GM18867 (cell line): Measurements from ENCODE around the gene TFCP2.

Source experiments
- ATAC-seq: cut with Tn5 transposase; IDR thresholded peaks from one replicate; pipeline ENCODE4 v1.9.1; 2021; ENCODE audit warnings: mild to moderate bottlenecking, moderate library complexity; ENCODE audit not compliant: unreplicated experiment

Gene TFCP2

GRCh38 chr12:51160814-51161459 lies 12.0 kb downstream of the TFCP2 start:
- no peak for ATAC-seq

DNA sequence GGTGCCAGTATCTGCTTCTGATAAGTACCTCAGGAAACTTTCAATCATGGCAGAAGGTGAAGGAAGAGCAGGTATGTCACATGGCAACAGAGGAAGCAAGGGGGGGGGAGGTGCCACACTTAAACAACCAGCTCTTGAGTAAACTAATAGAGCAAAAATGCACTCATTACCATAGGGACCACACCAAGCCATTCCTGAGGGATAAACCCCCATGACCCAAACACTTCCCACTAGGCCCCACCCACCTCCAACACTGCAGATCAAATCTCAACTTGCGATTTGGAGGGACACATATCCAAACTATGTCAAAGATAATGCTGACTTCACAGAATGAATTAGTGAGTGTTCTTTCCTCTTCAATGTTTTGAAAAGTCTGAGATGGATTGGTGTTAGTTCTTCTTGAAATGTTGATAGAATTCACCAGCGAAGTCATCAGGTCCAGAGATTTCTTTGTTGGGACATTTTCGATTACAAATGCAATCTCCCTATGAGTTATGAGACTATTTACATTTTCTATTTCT lies 16.6 kb downstream of the TFCP2 start:
- ATAC-seq = no peak

DNA sequence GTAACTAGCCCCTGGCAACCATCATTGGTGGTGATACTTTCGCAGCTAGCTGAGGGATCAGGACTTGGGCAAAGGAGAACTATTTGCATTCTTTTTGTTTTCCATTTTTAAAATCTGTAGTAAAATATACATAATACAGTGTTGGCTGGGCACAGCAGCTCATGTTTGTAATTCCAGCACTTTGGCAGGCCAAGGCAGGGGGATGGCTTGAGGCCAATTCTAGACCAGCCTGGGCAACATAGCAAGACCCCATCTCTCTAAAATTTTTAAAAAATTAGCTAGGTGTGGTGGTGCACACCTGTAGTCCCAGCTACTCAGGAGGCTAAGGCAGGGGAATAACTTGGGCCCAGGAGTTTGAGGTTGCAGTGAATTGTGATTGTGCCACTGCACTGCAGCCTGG lies 20.0 kb downstream of the TFCP2 start:
- no peak for ATAC-seq

GRCh38 chr12:51150777-51151176 lies 22.2 kb downstream of the TFCP2 start:
- no peak for ATAC-seq

GRCh38 chr12:51147309-51147708 lies 25.6 kb downstream of the TFCP2 start:
- no peak for ATAC-seq

- ATAC-seq = no peak
These were observed 33.6 kb downstream of the TFCP2 start for GRCh38 chr12:51139292-51139844.

GRCh38 chr12:51132693-51133092 lies 40.2 kb downstream of the TFCP2 start:
- no peak for ATAC-seq

DNA sequence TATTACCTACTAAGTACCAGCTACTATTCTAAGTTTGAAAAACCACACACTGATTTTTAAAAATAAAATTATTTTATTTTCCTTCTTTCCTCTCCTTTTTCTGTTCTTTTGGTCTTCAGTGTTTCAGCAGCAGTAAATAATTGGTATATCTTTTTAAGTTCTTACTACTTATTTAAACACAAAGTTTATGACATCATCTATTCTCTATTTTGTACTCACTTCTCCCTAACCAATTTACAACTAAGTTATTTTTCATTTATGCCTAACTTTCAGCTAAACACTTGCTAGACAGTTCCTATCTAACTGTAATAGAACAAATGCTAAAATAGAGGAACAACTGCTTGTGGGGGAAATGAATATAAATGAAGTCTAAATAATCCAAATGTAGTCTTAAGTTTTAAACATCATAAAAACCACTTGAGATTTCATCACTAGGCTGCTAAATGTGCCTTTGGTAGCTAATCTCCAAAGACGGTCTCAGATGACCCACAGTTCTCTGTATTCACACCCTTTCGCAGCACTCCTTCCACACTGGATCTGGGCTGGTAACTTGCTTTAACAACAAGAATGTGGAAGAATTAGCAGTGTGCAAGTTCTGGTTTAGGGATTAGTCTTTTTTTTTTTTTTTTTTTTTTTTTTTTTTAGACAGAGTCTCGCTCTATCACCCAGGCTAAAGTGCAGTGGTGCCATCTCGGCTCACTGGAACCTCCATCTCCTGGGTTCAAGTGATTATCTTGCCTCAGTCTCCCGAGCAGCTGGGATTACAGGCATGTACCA lies 41.0 kb downstream of the TFCP2 start:
- no peak for ATAC-seq

- no peak for ATAC-seq
These were observed 44.0 kb downstream of the TFCP2 start for GRCh38 chr12:51128919-51129318.

DNA sequence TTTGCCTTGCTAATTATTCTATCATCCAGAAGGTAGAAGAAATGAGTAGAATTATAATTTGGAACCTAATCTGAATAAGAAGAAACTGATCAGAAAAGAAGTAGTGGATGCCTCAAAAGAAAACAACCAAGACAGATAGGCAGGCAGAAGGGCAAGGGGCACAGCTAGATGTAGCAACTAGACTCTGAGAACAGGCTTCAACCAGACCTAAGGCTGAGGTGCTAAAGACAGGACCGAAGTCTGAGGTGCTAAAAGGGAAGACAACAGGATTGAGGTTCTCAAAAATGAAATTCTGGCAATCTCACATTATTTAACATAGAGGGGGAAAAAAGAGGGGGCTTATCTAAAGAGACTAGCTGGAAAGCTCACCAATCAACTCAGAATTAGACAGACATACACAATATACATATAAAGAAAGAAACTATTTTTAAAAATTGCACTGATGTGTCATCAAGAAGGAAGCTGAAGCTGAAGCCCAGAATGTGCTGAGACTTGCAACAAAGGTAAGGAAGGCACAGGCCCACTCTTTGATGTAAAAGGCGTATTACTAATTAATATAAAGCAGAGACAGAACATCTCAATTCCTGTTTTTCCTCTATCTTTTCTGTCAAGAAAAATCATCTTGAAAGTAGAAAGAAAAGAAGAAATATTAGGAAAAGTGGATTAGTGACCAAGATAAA lies 45.7 kb downstream of the TFCP2 start:
- no peak for ATAC-seq

DNA sequence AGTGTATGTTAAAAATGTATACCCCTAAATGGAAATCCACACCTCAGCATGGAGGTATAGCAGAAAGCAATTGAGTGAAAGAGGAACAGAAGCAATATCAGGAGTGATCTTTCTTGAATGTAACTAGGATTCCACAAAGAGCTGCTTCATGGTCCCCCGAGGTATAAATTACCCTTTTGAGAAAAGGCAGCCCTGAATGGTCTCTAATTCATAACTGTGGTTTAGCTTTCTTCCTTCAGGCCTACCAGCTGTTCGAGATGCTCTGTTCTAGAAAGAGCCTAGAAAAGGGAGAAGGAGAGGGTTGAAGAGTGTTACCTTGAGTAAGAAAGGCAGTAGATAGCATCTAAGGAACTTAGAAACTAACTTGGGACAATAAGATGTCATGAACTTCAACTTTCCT lies 46.6 kb downstream of the TFCP2 start:
- ATAC-seq = no peak

DNA sequence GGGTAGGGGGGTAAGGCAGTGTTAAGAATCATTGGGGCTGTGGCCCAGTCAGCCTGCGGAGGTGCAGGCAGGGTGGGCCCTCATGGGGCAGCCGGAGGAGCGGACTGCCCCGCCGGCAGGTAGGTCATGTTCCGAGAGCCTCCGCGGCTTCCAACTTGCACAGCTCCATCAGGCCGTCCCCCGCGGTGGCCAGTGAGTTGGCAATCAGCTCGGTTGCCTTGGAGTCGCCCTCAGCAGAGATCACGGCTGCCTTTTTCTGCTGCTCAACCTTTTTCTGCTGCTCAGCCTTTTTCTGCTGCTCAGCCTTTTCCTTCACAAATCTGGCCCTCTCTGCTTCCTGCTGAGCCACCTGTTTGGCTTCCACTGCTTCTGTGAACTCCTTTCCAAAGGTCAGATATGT lies 48.4 kb downstream of the TFCP2 start:
- no peak for ATAC-seq

- ATAC-seq = no peak
These were observed 50.1 kb downstream of the TFCP2 start for GRCh38 chr12:51122844-51123243.

DNA sequence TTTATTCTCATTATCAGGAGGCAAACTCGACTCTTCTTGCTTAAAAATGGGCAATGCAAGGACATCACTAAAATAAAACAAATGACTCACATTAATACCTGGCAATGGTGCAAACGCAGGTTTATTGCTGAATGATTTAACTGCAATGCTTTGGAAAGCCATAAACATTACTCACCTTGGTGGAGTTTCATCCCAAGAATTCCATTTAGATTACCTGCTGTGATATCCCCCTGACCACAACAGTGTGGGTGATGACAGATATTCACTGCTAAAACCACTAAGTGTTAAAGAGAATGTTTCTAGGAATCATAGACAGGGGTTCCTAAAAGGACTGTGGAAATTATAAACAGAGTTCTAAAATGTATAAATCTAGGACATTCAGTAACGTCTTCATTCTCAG lies 54.2 kb downstream of the TFCP2 start:
- no peak for ATAC-seq

GRCh38 chr12:51115533-51115932 lies 57.4 kb downstream of the TFCP2 start:
- no peak for ATAC-seq

DNA sequence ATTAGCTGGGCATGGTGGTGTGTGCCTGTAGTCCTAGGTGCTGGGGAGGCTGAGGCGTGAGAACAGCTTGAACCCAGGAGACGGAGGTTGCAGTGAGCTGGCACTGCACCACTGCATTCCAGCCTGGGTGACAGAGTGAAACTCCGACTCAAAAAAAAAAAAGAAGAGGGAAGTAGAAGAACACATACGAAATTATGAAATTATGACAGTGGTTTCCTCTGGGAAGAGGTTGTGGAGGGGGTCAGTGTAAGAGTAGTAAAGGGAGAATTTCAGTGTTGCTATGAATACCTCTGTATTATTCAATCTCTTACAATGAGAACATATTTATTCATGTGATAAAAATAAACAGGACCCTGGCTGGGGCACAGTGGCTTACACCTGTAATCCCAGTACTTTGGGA lies 64.8 kb downstream of the TFCP2 start:
- ATAC-seq = no peak

DNA sequence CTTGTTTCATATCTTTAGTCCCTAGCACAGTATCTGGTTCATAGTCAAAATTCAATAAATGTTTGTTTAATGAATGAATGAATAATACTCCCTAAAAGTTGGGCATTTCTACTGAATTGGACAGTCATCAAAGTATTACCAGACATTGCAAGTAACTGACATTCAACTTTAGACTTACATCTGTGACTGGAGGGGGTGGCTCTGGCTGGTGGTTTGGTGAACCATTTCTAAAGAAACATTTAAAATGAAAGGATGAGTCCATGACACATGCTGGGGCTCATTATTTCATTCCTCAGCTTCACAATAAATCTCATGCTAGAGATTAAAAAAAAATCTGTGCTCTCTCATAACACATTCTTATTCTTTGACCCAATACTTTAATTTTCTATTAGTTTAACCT lies 69.0 kb downstream of the TFCP2 start:
- no peak for ATAC-seq

DNA sequence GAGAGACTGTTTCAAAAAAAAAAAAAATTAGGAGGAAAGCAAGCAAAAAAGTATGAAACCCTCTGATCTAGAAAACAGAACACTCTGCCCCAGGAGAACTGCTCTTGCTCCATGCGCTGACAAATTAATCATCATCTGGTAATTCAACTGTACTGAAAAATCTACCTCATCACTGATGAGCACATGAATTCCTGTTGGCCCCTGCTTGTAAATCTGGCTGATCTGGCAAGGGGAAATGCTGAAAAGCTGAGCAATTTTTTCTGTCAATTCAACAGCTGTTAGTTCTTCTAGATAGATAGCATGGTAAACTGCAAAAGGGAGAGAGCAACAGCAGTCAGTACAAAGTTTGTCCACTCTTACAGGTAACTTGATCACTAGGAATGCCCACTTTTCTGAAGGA lies 74.3 kb downstream of the TFCP2 start:
- no peak for ATAC-seq

- ATAC-seq = no peak
These were observed 82.2 kb downstream of the TFCP2 start for GRCh38 chr12:51090705-51091229.

DNA sequence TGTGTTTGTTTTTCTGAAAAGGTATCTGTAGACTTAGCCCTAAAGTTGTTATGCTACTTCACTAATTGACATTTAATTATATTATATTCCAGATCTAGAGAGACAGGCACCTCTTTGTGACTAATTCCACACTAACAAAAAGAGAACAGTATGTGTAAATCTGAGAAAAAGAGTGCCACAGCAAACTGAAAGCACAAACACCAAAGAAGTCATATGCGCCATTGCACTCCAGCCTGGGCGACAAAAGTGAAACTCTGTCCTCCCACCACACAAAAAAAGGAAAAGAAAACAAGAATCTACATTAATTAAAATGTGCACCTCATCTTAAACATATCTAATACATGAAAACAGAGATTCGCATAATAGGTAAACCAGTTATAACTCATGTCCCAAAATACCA lies 85.1 kb downstream of the TFCP2 start:
- ATAC-seq = no peak

DNA sequence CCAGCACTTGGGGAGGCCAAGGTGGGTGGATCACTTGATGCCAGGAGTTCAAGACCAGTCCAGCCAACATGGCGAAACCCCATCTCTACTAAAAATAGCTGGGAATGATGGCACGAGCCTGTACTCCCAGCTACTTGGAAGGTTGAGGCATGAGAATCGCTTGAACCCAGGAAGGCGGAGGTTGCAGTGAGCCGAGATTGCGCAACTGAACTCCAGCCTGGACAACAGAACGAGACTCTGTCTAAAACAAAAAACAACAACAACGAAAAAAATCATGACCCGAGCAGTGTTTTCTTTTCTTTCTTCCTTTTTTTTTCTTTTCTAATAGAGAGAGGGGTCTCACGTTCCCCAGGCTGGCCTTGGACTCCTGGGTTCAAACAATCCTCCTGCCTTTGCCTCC lies 86.0 kb downstream of the TFCP2 start:
- ATAC-seq = no peak
